ENCODE measurements around the gene PAAF1.

The PAAF1 gene

GRCh38 chr11:73976451-73977151 lies 99.8 kb downstream of the PAAF1 start:
- Histone ChIP-seq H3K9me3 (ENCODE audit: severe bottlenecking) (no peaks in the 10 kb centered on the region), H3K36me3 (ENCODE audit: low read depth) (no peaks in the 10 kb centered on the region), H3K4me1 (ENCODE audit: insufficient read depth, poor library complexity, severe bottlenecking) (peaks cover 5% of the 10 kb centered on the region), H3K4me3 (ENCODE audit: severe bottlenecking) (no peak overlapping the region), H3K27ac (ENCODE audit: poor library complexity, severe bottlenecking) (no peak overlapping the region), H3K27me3 (ENCODE audit: insufficient read depth, poor library complexity, severe bottlenecking) (no peaks in the 10 kb centered on the region)
- ATAC-seq (ENCODE audit: low read depth), result no peak
- DNase-seq (ENCODE audit: low spot score), result no peak
- TF ChIP-seq, protein P1, sequence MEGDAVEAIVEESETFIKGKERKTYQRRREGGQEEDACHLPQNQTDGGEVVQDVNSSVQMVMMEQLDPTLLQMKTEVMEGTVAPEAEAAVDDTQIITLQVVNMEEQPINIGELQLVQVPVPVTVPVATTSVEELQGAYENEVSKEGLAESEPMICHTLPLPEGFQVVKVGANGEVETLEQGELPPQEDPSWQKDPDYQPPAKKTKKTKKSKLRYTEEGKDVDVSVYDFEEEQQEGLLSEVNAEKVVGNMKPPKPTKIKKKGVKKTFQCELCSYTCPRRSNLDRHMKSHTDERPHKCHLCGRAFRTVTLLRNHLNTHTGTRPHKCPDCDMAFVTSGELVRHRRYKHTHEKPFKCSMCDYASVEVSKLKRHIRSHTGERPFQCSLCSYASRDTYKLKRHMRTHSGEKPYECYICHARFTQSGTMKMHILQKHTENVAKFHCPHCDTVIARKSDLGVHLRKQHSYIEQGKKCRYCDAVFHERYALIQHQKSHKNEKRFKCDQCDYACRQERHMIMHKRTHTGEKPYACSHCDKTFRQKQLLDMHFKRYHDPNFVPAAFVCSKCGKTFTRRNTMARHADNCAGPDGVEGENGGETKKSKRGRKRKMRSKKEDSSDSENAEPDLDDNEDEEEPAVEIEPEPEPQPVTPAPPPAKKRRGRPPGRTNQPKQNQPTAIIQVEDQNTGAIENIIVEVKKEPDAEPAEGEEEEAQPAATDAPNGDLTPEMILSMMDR (IDR thresholded peaks at IDR 0.05; ENCODE audit: poor library complexity, severe bottlenecking), result no peak

DNA sequence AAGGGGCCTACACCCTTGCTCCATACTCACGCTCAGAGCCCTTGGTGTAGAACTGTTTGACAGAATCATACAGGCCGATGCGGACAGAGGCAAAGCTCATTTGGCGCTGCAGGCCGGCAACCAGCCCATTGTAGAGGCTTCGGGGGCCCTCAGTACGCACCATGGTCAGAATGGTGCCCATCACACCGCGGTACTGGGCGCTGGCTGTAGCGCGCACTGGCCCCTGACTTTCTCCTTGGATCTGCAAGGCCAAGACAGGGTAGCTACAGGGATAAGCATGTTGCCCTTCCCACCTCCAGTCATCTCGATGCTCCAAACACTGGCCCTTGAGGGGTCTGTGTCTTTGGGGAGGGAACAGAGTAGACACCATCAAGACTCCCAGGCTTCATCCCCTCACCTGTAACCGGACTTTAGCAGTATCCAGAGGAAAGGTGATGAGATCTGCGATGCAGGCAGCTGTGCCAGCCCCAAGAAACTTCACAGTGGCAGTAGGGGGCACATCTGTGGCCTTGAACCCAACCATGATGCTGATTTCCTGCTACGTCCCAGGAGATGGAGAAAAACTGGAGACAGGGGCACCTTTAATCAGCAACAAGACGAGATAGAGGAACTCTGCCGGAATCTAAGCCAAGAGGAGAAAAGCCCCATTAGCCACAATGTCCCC lies 101.2 kb downstream of the PAAF1 start:
- no peaks in the 10 kb centered on the region for H3K9me3 ChIP-seq (ENCODE audit: severe bottlenecking)
- ATAC-seq (ENCODE audit: low read depth) (no peak), DNase-seq (ENCODE audit: low spot score) (no peak)
- H3K27ac ChIP-seq (ENCODE audit: poor library complexity, severe bottlenecking), result no peak overlapping the region
- H3K4me3 ChIP-seq (ENCODE audit: severe bottlenecking), result no peak overlapping the region
- H3K27me3 ChIP-seq (ENCODE audit: insufficient read depth, poor library complexity, severe bottlenecking), result no peaks in the 10 kb centered on the region
- TF ChIP-seq, protein P1 (IDR thresholded peaks at IDR 0.05; ENCODE audit: poor library complexity, severe bottlenecking), result no peak
- no peaks in the 10 kb centered on the region for H3K36me3 ChIP-seq (ENCODE audit: low read depth)
- peaks cover 11% of the 10 kb centered on the region for H3K4me1 ChIP-seq (ENCODE audit: insufficient read depth, poor library complexity, severe bottlenecking)

DNA sequence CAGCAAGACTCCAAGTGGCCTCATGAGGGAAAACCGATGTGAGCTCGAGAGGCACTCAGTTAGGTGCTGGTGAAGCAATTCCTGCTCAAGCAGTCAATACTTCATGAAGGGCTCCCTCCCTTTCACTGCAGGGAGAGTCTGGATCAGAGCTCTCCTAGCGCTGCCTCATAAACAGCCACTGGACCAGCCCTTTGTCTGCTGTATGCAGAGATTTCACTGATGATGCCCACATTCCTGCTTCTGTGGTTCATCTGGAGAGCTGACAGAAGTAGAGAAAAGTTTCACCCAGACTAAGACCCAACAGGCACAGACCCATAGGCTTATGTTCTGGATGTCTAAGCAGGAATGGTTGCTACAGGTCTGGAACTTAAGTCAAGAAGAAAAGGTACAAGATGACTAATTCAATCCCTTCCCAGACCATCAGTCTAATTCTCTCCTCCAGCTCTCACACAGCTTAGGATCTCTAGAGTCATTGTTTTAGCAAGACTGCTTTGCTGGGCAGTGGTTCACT lies 101.8 kb downstream of the PAAF1 start:
- Histone ChIP-seq H3K36me3 (ENCODE audit: low read depth) (no peaks in the 10 kb centered on the region), H3K27ac (ENCODE audit: poor library complexity, severe bottlenecking) (no peak overlapping the region), H3K4me1 (ENCODE audit: insufficient read depth, poor library complexity, severe bottlenecking) (peaks cover 11% of the 10 kb centered on the region), H3K9me3 (ENCODE audit: severe bottlenecking) (no peaks in the 10 kb centered on the region), H3K27me3 (ENCODE audit: insufficient read depth, poor library complexity, severe bottlenecking) (no peaks in the 10 kb centered on the region), H3K4me3 (ENCODE audit: severe bottlenecking) (no peak overlapping the region)
- ATAC-seq (ENCODE audit: low read depth) (no peak), DNase-seq (ENCODE audit: low spot score) (no peak)
- TF ChIP-seq, protein P1 (IDR thresholded peaks at IDR 0.05; ENCODE audit: poor library complexity, severe bottlenecking), result no peak

DNA sequence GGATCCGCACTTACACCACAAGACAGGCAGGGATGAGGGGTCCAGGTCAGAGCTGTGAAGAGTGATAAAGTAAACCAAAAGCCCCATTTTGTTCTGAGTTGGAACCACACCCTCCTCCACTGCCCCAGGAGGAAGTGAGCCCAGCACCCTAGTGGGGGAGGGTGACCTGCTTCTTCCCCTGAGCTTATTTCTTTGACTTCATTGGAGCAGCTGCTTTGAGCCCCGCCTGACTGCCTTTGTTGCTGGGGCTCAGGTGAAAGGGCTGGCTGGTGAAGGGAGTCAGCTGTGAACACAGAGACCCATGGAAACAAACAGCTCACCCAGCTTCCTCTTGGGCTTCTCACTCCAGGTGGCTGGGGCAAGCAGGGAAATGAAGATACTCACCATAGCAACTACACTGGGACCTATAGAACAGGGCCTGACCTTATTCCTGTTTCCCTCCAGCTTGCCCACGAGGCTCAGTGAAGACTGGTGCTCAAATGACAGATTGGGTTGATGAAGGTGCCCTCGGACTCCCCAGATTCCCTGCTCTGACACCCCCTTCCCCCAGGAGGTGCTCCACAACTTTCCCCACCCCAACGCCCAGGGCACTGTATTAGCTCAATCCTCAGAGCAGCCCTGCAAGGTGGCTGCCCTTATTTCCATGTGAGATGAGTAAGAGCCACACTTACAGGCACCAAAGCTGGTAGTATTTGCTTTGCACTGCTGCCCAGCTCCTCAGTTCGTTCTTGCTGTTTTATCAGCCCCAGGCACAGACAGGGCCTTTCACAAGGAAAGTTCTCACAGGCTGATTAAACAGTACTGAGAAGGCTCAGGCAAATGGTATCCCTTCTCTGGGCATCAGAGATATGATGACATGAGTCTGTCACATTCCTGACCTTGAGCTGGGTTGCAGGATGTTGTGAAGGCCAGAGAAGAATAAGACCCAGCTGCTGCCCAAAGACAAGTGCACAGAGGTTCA lies 103.5 kb downstream of the PAAF1 start:
- H3K4me3 ChIP-seq (ENCODE audit: severe bottlenecking), result no peak overlapping the region
- H3K36me3 ChIP-seq (ENCODE audit: low read depth), result no peaks in the 10 kb centered on the region
- H3K9me3 ChIP-seq (ENCODE audit: severe bottlenecking), result no peaks in the 10 kb centered on the region
- peaks cover 11% of the 10 kb centered on the region for H3K4me1 ChIP-seq (ENCODE audit: insufficient read depth, poor library complexity, severe bottlenecking)
- H3K27me3 ChIP-seq (ENCODE audit: insufficient read depth, poor library complexity, severe bottlenecking), result no peaks in the 10 kb centered on the region
- DNase-seq (ENCODE audit: low spot score) (no peak), ATAC-seq (ENCODE audit: low read depth) (no peak)
- H3K27ac ChIP-seq (ENCODE audit: poor library complexity, severe bottlenecking), result peak overlapping the region; percentile 9
- TF ChIP-seq, protein P1 (IDR thresholded peaks at IDR 0.05; ENCODE audit: poor library complexity, severe bottlenecking), result no peak
